ENCODE results near the gene METTL8.

Gene METTL8

DNA sequence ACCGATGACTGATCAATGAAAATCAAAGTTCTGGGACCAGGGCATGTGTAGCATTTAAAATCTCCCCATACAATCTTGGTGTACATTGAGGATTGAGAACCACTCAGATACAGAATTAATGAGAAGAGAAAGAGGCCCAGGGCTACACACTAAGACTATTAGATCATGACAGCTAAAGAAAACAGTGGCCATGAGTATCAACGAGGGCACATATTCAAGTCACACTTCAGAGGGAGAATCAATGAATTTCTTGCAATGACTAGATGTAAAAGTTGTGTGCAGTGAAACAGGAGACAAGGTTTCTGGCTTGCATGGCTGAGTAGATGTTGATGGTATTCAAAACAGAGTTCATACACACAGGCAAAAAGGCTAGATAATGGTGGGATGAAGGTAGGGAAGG lies 29.1 kb downstream of the METTL8 start:
- no peak for DNase-seq (ENCODE audit: low spot score)
- H3K27ac ChIP-seq: no peak overlapping the region
- CTCF ChIA-PET: no interaction called here
- TF ChIP-seq, protein P1, sequence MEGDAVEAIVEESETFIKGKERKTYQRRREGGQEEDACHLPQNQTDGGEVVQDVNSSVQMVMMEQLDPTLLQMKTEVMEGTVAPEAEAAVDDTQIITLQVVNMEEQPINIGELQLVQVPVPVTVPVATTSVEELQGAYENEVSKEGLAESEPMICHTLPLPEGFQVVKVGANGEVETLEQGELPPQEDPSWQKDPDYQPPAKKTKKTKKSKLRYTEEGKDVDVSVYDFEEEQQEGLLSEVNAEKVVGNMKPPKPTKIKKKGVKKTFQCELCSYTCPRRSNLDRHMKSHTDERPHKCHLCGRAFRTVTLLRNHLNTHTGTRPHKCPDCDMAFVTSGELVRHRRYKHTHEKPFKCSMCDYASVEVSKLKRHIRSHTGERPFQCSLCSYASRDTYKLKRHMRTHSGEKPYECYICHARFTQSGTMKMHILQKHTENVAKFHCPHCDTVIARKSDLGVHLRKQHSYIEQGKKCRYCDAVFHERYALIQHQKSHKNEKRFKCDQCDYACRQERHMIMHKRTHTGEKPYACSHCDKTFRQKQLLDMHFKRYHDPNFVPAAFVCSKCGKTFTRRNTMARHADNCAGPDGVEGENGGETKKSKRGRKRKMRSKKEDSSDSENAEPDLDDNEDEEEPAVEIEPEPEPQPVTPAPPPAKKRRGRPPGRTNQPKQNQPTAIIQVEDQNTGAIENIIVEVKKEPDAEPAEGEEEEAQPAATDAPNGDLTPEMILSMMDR (conservative IDR thresholded peaks at IDR 0.05; ENCODE audit: low read depth): no peak
- POLR2A ChIA-PET (ENCODE audit: low non-redundant PET): no interaction called here

DNA sequence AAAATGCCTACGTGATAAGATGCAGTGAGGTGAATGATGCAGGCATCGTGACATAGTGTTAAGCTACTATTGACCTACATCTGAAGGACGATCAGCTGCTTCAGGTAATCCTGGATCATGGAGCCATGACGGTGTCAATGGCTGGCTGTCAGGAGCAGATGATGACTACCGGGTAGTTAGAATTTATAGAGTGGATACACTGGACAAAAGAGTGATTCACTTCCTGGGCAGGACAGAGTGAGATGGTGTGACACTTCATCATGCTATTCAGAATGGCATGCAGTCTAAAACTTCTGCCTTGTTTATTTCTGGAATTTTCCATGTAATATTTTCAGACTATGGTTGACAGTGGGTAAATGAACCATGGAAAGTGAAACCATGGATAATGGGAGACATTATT lies 29.5 kb downstream of the METTL8 start:
- peak; percentile 75 for DNase-seq (ENCODE audit: low spot score)
- POLR2A ChIA-PET (ENCODE audit: low non-redundant PET): no interaction called here
- H3K27ac ChIP-seq: no peak overlapping the region
- TF ChIP-seq, protein P1 (conservative IDR thresholded peaks at IDR 0.05; ENCODE audit: low read depth): no peak
- CTCF ChIA-PET: no interaction called here

DNA sequence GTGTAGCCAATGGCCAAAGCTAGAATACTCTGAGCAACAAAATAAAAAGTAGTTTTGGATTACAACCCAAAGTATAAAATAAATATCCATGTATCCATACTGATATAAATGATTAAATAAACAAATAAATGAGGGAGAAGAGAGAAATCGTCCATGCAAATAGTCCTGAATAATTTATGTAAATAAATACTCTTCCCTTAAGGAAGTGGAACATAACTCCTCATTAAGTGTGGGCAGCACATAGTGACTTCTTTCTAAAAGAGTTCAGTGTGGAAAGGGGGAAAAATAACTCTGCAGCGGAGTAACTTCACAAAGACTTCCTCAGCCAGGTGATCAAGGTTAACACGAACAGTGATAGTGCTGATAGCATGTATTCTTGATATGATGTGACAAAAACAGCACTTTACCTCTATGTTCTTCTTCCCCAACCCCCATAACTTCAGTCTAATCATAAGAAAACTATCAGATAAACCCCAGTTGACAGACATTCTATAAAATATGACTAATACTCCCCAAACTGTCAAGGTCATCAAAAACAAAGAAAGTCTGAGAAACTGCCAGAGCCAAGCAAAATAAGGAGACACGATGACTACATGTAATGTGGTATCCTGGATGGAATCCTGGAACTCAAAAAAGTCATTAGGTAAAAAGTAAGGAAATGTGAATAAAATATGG lies 30.7 kb downstream of the METTL8 start:
- DNase-seq (ENCODE audit: low spot score): no peak
- H3K27ac ChIP-seq: no peak overlapping the region
- TF ChIP-seq, protein P1 (conservative IDR thresholded peaks at IDR 0.05; ENCODE audit: low read depth): no peak
- POLR2A ChIA-PET (ENCODE audit: low non-redundant PET): no interaction called here
- CTCF ChIA-PET: interaction anchor here (0.6 kb wide), 1 partner anchor 24 kb away, joined by 3 read pairs; no protein-coding TSS in a partner anchor

DNA sequence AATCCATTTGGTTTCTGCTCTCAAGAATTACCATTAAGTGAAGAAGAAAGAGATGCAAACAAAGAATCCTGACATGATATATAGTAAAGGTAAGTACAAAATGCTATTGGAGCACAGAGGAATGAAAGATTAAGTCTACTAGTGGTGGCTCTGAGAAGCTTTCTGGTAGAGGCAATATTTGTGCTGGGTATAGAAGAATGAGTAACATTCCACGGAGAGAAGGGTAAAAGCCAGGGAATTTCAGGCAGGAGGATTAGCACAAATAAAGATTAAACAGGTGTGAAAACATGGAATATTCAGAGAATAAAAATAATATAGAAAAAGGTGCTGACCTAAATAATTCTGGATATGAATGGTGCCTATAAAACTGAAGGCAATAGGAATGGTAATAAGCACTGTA lies 31.8 kb downstream of the METTL8 start:
- POLR2A ChIA-PET (ENCODE audit: low non-redundant PET): interaction anchor here (0.5 kb wide), 1 partner anchor 383 kb away, joined by 3 read pairs; no protein-coding TSS in a partner anchor
- no peak for DNase-seq (ENCODE audit: low spot score)
- TF ChIP-seq, protein P1 (conservative IDR thresholded peaks at IDR 0.05; ENCODE audit: low read depth): no peak
- no peak overlapping the region for H3K27ac ChIP-seq
- CTCF ChIA-PET: no interaction called here

DNA sequence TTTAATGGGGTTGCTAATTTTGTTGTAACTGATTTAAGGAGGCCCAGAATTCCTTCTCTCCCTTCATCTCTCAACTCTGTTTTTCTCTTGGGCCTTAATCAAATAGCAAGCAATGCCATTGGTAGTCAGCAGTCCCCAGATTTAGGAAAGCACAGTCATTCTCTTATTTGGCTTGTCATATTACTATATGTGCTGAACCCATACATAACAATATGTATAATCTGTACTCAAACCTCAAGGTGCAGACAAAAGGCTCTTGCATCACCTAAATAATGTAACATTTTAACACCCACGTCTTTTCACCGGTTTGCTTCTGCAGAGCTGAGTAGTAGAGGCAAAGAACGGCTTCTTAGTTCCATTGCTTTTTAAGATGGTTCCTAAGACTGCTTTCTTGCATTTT lies 33.4 kb downstream of the METTL8 start:
- no peak overlapping the region for H3K27ac ChIP-seq
- DNase-seq (ENCODE audit: low spot score): no peak
- TF ChIP-seq, protein P1 (conservative IDR thresholded peaks at IDR 0.05; ENCODE audit: low read depth): no peak
- CTCF ChIA-PET: no interaction called here
- POLR2A ChIA-PET (ENCODE audit: low non-redundant PET): no interaction called here

DNA sequence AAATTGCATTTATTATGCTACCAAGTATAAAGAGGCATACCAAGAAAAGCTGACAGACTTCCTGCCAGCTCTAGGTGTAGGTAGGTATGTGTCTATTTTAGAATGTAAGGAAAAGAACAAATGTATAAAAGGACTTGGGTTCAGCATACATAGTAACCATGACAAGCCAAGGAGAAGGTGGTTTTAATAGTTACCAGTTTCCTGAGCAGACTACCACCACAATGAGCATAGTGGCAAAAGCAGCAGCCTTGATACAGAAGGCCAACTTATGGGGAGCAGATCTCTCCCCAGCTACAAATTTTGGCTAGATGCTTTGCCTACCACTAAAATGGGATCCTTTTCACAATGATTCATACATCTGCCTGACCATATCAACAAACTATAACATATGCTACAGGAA lies 34.5 kb downstream of the METTL8 start:
- no peak overlapping the region for H3K27ac ChIP-seq
- TF ChIP-seq, protein P1 (conservative IDR thresholded peaks at IDR 0.05; ENCODE audit: low read depth): no peak
- POLR2A ChIA-PET (ENCODE audit: low non-redundant PET): no interaction called here
- DNase-seq (ENCODE audit: low spot score): no peak
- CTCF ChIA-PET: interaction anchor here (0.8 kb wide), 1 partner anchor 10 kb away, joined by 3 read pairs; no protein-coding TSS in a partner anchor

Data from RWPE1 (cell line).